ENCODE measurements around the gene REEP6. TPM values are rescaled to one million over a fixed set of nuclear protein-coding genes. Genes with fewer than 3 reads are reported as not detected.

Gene REEP6
- polyA plus RNA-seq, 1 of the 3 experiments (the other 2 are of a cell fraction), result 9.1 TPM

- no peak overlapping the region for H3K4me3 ChIP-seq (ENCODE audit: low read depth in 2 of 2, low read length in 1 of 2)
- H3K4me1 ChIP-seq (ENCODE audit: control insufficient read depth in 1 of 2, insufficient read depth in 2 of 2, low read depth in 1 of 2, low read length in 1 of 2), result peaks cover 0 to 11% of the 10 kb centered on the region in 2 experiments; a peak in 1 of 4 replicates
- peaks cover 8% of the 10 kb centered on the region; the same call in 1 of the 2 replicates for H3K79me2 ChIP-seq (ENCODE audit: insufficient read depth)
- TF ChIP-seq RAD21 (IDR thresholded peaks at IDR 0.05; ENCODE audit: low read length), result no peak
- ChIA-PET CTCF (interaction anchor here (2.7 kb wide), 1 partner anchor 23 kb away, joined by 11 read pairs; no protein-coding TSS in a partner anchor), POLR2A (no interaction called here)
- 97% methylated on average over 23 of the region's 49 CpGs for WGBS (ENCODE audit: low lambda C conversion rate)
- no peaks in the 10 kb centered on the region for H3F3A ChIP-seq (replicated peaks; ENCODE audit: insufficient read depth)
- DNase-seq, result no peak
- no peaks in the 10 kb centered on the region for H3K9me2 ChIP-seq
- no peak overlapping the region for H3K4me2 ChIP-seq
- H3K9ac ChIP-seq, result no peak overlapping the region
- H2AFZ ChIP-seq (ENCODE audit: low read depth), result no peak overlapping the region
- no peak overlapping the region for H3K27ac ChIP-seq (ENCODE audit: low read depth in 2 of 2, low read length in 1 of 2)
- H3K36me3 ChIP-seq (replicated peaks in 1 of 2; ENCODE audit: control insufficient read depth in 1 of 2, insufficient read depth in 2 of 2, low read length in 1 of 2), result peaks cover 0 to 22% of the 10 kb centered on the region in 2 experiments
- H3K27me3 ChIP-seq (ENCODE audit: insufficient read depth), result no peaks in the 10 kb centered on the region
- no peaks in the 10 kb centered on the region for H3K9me3 ChIP-seq
- H4K20me1 ChIP-seq (ENCODE audit: insufficient read depth), result peaks cover 13% of the 10 kb centered on the region; the same call in 1 of the 2 replicates
Measured at GRCh38 chr19:1468274-1468820, 22.6 kb upstream of the REEP6 start.

GRCh38 chr19:1468821-1469254 lies 22.1 kb upstream of the REEP6 start:
- 75% methylated on average over 2 of the region's 47 CpGs for WGBS (ENCODE audit: low lambda C conversion rate)
- Histone ChIP-seq H3F3A (replicated peaks; ENCODE audit: insufficient read depth) (no peaks in the 10 kb centered on the region), H3K4me3 (ENCODE audit: low read depth in 2 of 2, low read length in 1 of 2) (no peak overlapping the region), H3K79me2 (ENCODE audit: insufficient read depth) (peaks cover 8% of the 10 kb centered on the region; the same call in 1 of the 2 replicates), H3K4me1 (ENCODE audit: control insufficient read depth in 1 of 2, insufficient read depth in 2 of 2, low read depth in 1 of 2, low read length in 1 of 2) (peaks cover 0 to 12% of the 10 kb centered on the region in 2 experiments; a peak in 1 of 4 replicates), H3K9me3 (no peaks in the 10 kb centered on the region), H3K9me2 (no peaks in the 10 kb centered on the region), H3K27ac (ENCODE audit: low read depth in 2 of 2, low read length in 1 of 2) (no peak overlapping the region; a peak in 1 of 4 replicates), H3K4me2 (no peak overlapping the region), H4K20me1 (ENCODE audit: insufficient read depth) (peaks cover 18% of the 10 kb centered on the region; the same call in 1 of the 2 replicates), H2AFZ (ENCODE audit: low read depth) (no peak overlapping the region), H3K36me3 (replicated peaks in 1 of 2; ENCODE audit: control insufficient read depth in 1 of 2, insufficient read depth in 2 of 2, low read length in 1 of 2) (peaks cover 0 to 22% of the 10 kb centered on the region in 2 experiments), H3K27me3 (ENCODE audit: insufficient read depth) (no peaks in the 10 kb centered on the region), H3K9ac (no peak overlapping the region)
- POLR2A ChIA-PET, result no interaction called here
- CTCF ChIA-PET, result interaction anchor here (2.7 kb wide), 1 partner anchor 24 kb away, joined by 11 read pairs; no protein-coding TSS in a partner anchor
- no peak for DNase-seq
- no peak for TF ChIP-seq SMC3 (IDR thresholded peaks at IDR 0.05; ENCODE audit: low read depth, low read length)
- no peak for TF ChIP-seq CHD2 (IDR thresholded peaks at IDR 0.05; ENCODE audit: low read length, partially characterized antibody)
- TF ChIP-seq EP300 (IDR thresholded peaks at IDR 0.05; ENCODE audit: borderline replicate concordance in 1 of 2, low read depth in 1 of 2, low read length in 1 of 2), result no peak
- TF ChIP-seq ELF1 (IDR thresholded peaks at IDR 0.05), result no peak
- TF ChIP-seq MXI1 (IDR thresholded peaks at IDR 0.05; ENCODE audit: low read depth, low read length), result no peak
- no peak for TF ChIP-seq GABPA (IDR thresholded peaks at IDR 0.05; ENCODE audit: low read depth)
- TF ChIP-seq USF2 (IDR thresholded peaks at IDR 0.05; ENCODE audit: borderline replicate concordance, low read depth, low read length), result no peak
- TF ChIP-seq YY1 (IDR thresholded peaks at IDR 0.05; ENCODE audit: low read depth), result no peak
- TF ChIP-seq NRF1 (IDR thresholded peaks at IDR 0.05; ENCODE audit: low read depth, low read length), result no peak
- TF ChIP-seq NFIC (IDR thresholded peaks at IDR 0.05; ENCODE audit: borderline replicate concordance), result no peak

Data from SK-N-SH (cell line).